ENCODE results near the gene MRPL18.

MRPL18 gene

GRCh38 chr6:159837511-159837910 lies 47.2 kb downstream of the MRPL18 start:
- H2BK12ac ChIP-seq (ENCODE audit: low read length) = no peak overlapping the region
- H3K4me3 ChIP-seq (ENCODE audit: low read depth, low read length) = no peak overlapping the region
- no peak overlapping the region for H4K8ac ChIP-seq (ENCODE audit: low read depth, low read length)
- no CpG with 5 or more reads among the region's 8 CpGs for WGBS (ENCODE audit: extremely low coverage, insufficient coverage, insufficient read length)
- no peak overlapping the region for H2BK5ac ChIP-seq (ENCODE audit: low read depth, low read length, poor library complexity)
- no peak for DNase-seq
- no peak overlapping the region for H2BK120ac ChIP-seq (ENCODE audit: insufficient read depth, low read length, poor library complexity)
- H3K9me3 ChIP-seq (ENCODE audit: insufficient read depth, low read depth, low read length) = no peaks in the 10 kb centered on the region
- no peak overlapping the region for H4K12ac ChIP-seq (ENCODE audit: low read depth, low read length)
- no peak overlapping the region for H3K27ac ChIP-seq (ENCODE audit: low read depth, low read length)
- no peak overlapping the region for H2AFZ ChIP-seq (ENCODE audit: insufficient read depth, low read length, poor library complexity)
- H4K91ac ChIP-seq (ENCODE audit: low read depth, low read length) = no peak overlapping the region
- H3K14ac ChIP-seq (ENCODE audit: low read length) = no peak overlapping the region
- H3K23ac ChIP-seq (ENCODE audit: low read length) = no peak overlapping the region
- no peaks in the 10 kb centered on the region for H3K79me2 ChIP-seq (ENCODE audit: control insufficient read depth, insufficient read depth, low read length, poor library complexity)
- H3K4me1 ChIP-seq (ENCODE audit: control insufficient read depth in 1 of 2, insufficient read depth in 2 of 2, low read length in 2 of 2) = no peaks in the 10 kb centered on the region
- no peak overlapping the region for H2AK5ac ChIP-seq (ENCODE audit: low read length)
- no peak overlapping the region for H3K18ac ChIP-seq (ENCODE audit: low read length)
- no peak overlapping the region for H3K4ac ChIP-seq (ENCODE audit: low read depth, low read length)
- no peaks in the 10 kb centered on the region for H3K27me3 ChIP-seq (ENCODE audit: insufficient read depth, low read length)
- no peak overlapping the region for H3K9ac ChIP-seq (ENCODE audit: low read length)
- H3K4me2 ChIP-seq (ENCODE audit: low read length) = no peak overlapping the region
- H3K36me3 ChIP-seq (ENCODE audit: control insufficient read depth in 1 of 2, insufficient read depth in 2 of 2, low read length in 2 of 2) = no peaks in the 10 kb centered on the region
- H3K79me1 ChIP-seq (ENCODE audit: low read length) = no peaks in the 10 kb centered on the region

GRCh38 chr6:159838020-159838744 lies 47.9 kb downstream of the MRPL18 start:
- Histone ChIP-seq H3K4ac (ENCODE audit: low read depth, low read length) (no peak overlapping the region), H3K36me3 (ENCODE audit: control insufficient read depth in 1 of 2, insufficient read depth in 2 of 2, low read length in 2 of 2) (no peaks in the 10 kb centered on the region), H4K8ac (ENCODE audit: low read depth, low read length) (no peak overlapping the region), H3K4me3 (ENCODE audit: low read depth, low read length) (no peak overlapping the region), H3K9ac (ENCODE audit: low read length) (no peak overlapping the region), H3K79me1 (ENCODE audit: low read length) (no peaks in the 10 kb centered on the region), H4K12ac (ENCODE audit: low read depth, low read length) (no peak overlapping the region), H2AK5ac (ENCODE audit: low read length) (no peak overlapping the region), H3K79me2 (ENCODE audit: control insufficient read depth, insufficient read depth, low read length, poor library complexity) (no peaks in the 10 kb centered on the region), H2BK12ac (ENCODE audit: low read length) (no peak overlapping the region), H2AFZ (ENCODE audit: insufficient read depth, low read length, poor library complexity) (no peak overlapping the region), H3K14ac (ENCODE audit: low read length) (no peak overlapping the region), H2BK120ac (ENCODE audit: insufficient read depth, low read length, poor library complexity) (no peak overlapping the region), H3K4me1 (ENCODE audit: control insufficient read depth in 1 of 2, insufficient read depth in 2 of 2, low read length in 2 of 2) (no peaks in the 10 kb centered on the region), H3K23ac (ENCODE audit: low read length) (no peak overlapping the region), H4K91ac (ENCODE audit: low read depth, low read length) (no peak overlapping the region), H3K27ac (ENCODE audit: low read depth, low read length) (no peak overlapping the region), H3K18ac (ENCODE audit: low read length) (no peak overlapping the region), H2BK5ac (ENCODE audit: low read depth, low read length, poor library complexity) (no peak overlapping the region), H3K4me2 (ENCODE audit: low read length) (no peak overlapping the region), H3K9me3 (ENCODE audit: insufficient read depth, low read depth, low read length) (no peaks in the 10 kb centered on the region), H3K27me3 (ENCODE audit: insufficient read depth, low read length) (no peaks in the 10 kb centered on the region)
- no peak for DNase-seq
- no CpG with 5 or more reads among the region's 7 CpGs for WGBS (ENCODE audit: extremely low coverage, insufficient coverage, insufficient read length)

- H3K9me3 ChIP-seq (ENCODE audit: insufficient read depth, low read depth, low read length) = no peaks in the 10 kb centered on the region
- H3K27me3 ChIP-seq (ENCODE audit: insufficient read depth, low read length) = no peaks in the 10 kb centered on the region
- H2AFZ ChIP-seq (ENCODE audit: insufficient read depth, low read length, poor library complexity) = no peak overlapping the region
- no peak overlapping the region for H3K9ac ChIP-seq (ENCODE audit: low read length)
- H2BK5ac ChIP-seq (ENCODE audit: low read depth, low read length, poor library complexity) = no peak overlapping the region
- no peak overlapping the region for H3K4ac ChIP-seq (ENCODE audit: low read depth, low read length)
- no peaks in the 10 kb centered on the region for H3K36me3 ChIP-seq (ENCODE audit: control insufficient read depth in 1 of 2, insufficient read depth in 2 of 2, low read length in 2 of 2)
- H2BK12ac ChIP-seq (ENCODE audit: low read length) = no peak overlapping the region
- peak in 1 of 2 donors; percentile 57 for DNase-seq
- H3K4me2 ChIP-seq (ENCODE audit: low read length) = no peak overlapping the region
- no peak overlapping the region for H4K12ac ChIP-seq (ENCODE audit: low read depth, low read length)
- no peak overlapping the region for H2AK5ac ChIP-seq (ENCODE audit: low read length)
- H3K14ac ChIP-seq (ENCODE audit: low read length) = no peak overlapping the region
- H3K79me2 ChIP-seq (ENCODE audit: control insufficient read depth, insufficient read depth, low read length, poor library complexity) = no peaks in the 10 kb centered on the region
- no CpG with 5 or more reads among the region's 4 CpGs for WGBS (ENCODE audit: extremely low coverage, insufficient coverage, insufficient read length)
- no peak overlapping the region for H4K8ac ChIP-seq (ENCODE audit: low read depth, low read length)
- H3K79me1 ChIP-seq (ENCODE audit: low read length) = no peaks in the 10 kb centered on the region
- no peaks in the 10 kb centered on the region for H3K4me1 ChIP-seq (ENCODE audit: control insufficient read depth in 1 of 2, insufficient read depth in 2 of 2, low read length in 2 of 2)
- H3K27ac ChIP-seq (ENCODE audit: low read depth, low read length) = no peak overlapping the region
- H2BK120ac ChIP-seq (ENCODE audit: insufficient read depth, low read length, poor library complexity) = no peak overlapping the region
- H3K23ac ChIP-seq (ENCODE audit: low read length) = no peak overlapping the region
- no peak overlapping the region for H4K91ac ChIP-seq (ENCODE audit: low read depth, low read length)
- H3K18ac ChIP-seq (ENCODE audit: low read length) = no peak overlapping the region
- H3K4me3 ChIP-seq (ENCODE audit: low read depth, low read length) = no peak overlapping the region
Measured at GRCh38 chr6:159842035-159842434, 51.8 kb downstream of the MRPL18 start.

GRCh38 chr6:159844737-159845645 lies 54.7 kb downstream of the MRPL18 start:
- Histone ChIP-seq H4K12ac (ENCODE audit: low read depth, low read length) (no peak overlapping the region), H3K4ac (ENCODE audit: low read depth, low read length) (no peak overlapping the region), H2AK5ac (ENCODE audit: low read length) (no peak overlapping the region), H3K23ac (ENCODE audit: low read length) (no peak overlapping the region), H3K9ac (ENCODE audit: low read length) (no peak overlapping the region), H2BK12ac (ENCODE audit: low read length) (no peak overlapping the region), H3K27me3 (ENCODE audit: insufficient read depth, low read length) (no peaks in the 10 kb centered on the region), H3K18ac (ENCODE audit: low read length) (no peak overlapping the region), H4K91ac (ENCODE audit: low read depth, low read length) (no peak overlapping the region), H2AFZ (ENCODE audit: insufficient read depth, low read length, poor library complexity) (no peak overlapping the region), H3K79me2 (ENCODE audit: control insufficient read depth, insufficient read depth, low read length, poor library complexity) (no peaks in the 10 kb centered on the region), H3K27ac (ENCODE audit: low read depth, low read length) (no peak overlapping the region), H2BK5ac (ENCODE audit: low read depth, low read length, poor library complexity) (no peak overlapping the region), H3K79me1 (ENCODE audit: low read length) (no peaks in the 10 kb centered on the region), H4K8ac (ENCODE audit: low read depth, low read length) (no peak overlapping the region), H3K4me3 (ENCODE audit: low read depth, low read length) (no peak overlapping the region), H3K36me3 (ENCODE audit: control insufficient read depth in 1 of 2, insufficient read depth in 2 of 2, low read length in 2 of 2) (no peaks in the 10 kb centered on the region), H3K4me2 (ENCODE audit: low read length) (no peak overlapping the region), H3K9me3 (ENCODE audit: insufficient read depth, low read depth, low read length) (peaks cover 2% of the 10 kb centered on the region), H3K14ac (ENCODE audit: low read length) (no peak overlapping the region), H2BK120ac (ENCODE audit: insufficient read depth, low read length, poor library complexity) (no peak overlapping the region), H3K4me1 (ENCODE audit: control insufficient read depth in 1 of 2, insufficient read depth in 2 of 2, low read length in 2 of 2) (no peaks in the 10 kb centered on the region)
- no CpG with 5 or more reads among the region's 13 CpGs for WGBS (ENCODE audit: extremely low coverage, insufficient coverage, insufficient read length)
- no peak for DNase-seq
